Epithelial cell of proximal tubule (primary cell): Measurements from ENCODE around the gene PHETA2. TPM values are rescaled to one million over a fixed set of nuclear protein-coding genes. Genes with fewer than 3 reads are reported as not detected.
A peak's percentile ranks its signal among the peaks of the same experiment; 100 is the strongest.
"Not testable (repeated sequence)": the region's sequence is repeated elsewhere in the genome, so short reads cannot be mapped to it uniquely, and the experiment has no call there.

Experiments
- DNase-seq: peaks from one replicate; pipeline ENCODE4 v3.0.0-alpha.2; 2011; ENCODE audit warnings: low read depth
- H3K4me3 ChIP-seq: 2 replicates; pipeline ENCODE4 v1.5.1; 2011; ENCODE audit warnings: low read depth, mild to moderate bottlenecking, low read length
- CTCF ChIP-seq: conservative IDR thresholded peaks from 2 replicates; pipeline ENCODE4 v1.5.1; 2012; ENCODE audit warnings: low read depth, mild to moderate bottlenecking, low read length
- total RNA-seq: library from RNA; depleted of rRNA; stranded (reverse); fragments of >200 nt; gene quantifications from 2 replicates; pipeline ENCODE4 v1.2.3, GENCODE V29; 2015

The PHETA2 gene
- total RNA-seq, 1 donor from 2014 or later = 11.2 TPM

- no peak for TF ChIP-seq CTCF
- no peak for DNase-seq
- H3K4me3 ChIP-seq = peak overlapping the region; percentile 67
Measured at GRCh38 chr22:42069801-42070516, 4.1 kb upstream of the PHETA2 start.

GRCh38 chr22:42070517-42071422, 3.3 kb upstream of the PHETA2 start, which contains the start of gene NAGA:
NAGA (minus strand) TSS chr22:42070812; CDS start chr22:42070297, 515 bp downstream.
- peak; percentile 66 for DNase-seq
- peak within 1 kb of the TSS; percentile 67 for H3K4me3 ChIP-seq
- TF ChIP-seq CTCF = no peak

- H3K4me3 ChIP-seq = peak overlapping the region; percentile 67
- not testable (repeated sequence) for DNase-seq
Measured at GRCh38 chr22:42071508-42071907, 2.5 kb upstream of the PHETA2 start.

- DNase-seq = no peak
- TF ChIP-seq CTCF = peak; percentile 6
- no peak overlapping the region for H3K4me3 ChIP-seq
Measured at GRCh38 chr22:42072606-42073330, 1.3 kb upstream of the PHETA2 start.

- peak overlapping the region; percentile 63 for H3K4me3 ChIP-seq
- TF ChIP-seq CTCF = no peak
- DNase-seq = no peak
Measured at GRCh38 chr22:42073621-42074041, 417 bp upstream of the PHETA2 start.

GRCh38 chr22:42074846-42075676, 1.0 kb downstream of the PHETA2 start:
- no peak for TF ChIP-seq CTCF
- DNase-seq = no peak
- H3K4me3 ChIP-seq = peak overlapping the region; percentile 63
